Esophagus squamous epithelium (tissue), 4 donors: ENCODE measurements around the gene APOC3.

Experiments
- CTCF ChIP-seq, 6 experiments: fragments of 450-650 bp in 4 of 6; fragments of 200-600 bp in 2 of 6; sonication (generic) in 2 of 6; IDR thresholded peaks; one replicate each; pipeline ENCODE4 v1.5.1; 2016 to 2019; ENCODE audit warnings: antibody characterized with exemption in 6 of 6, mild to moderate bottlenecking in 4 of 6, moderate library complexity in 4 of 6
- POLR2A ChIP-seq, 4 donors: fragments of 450-650 bp; IDR thresholded peaks; one replicate each; pipeline ENCODE4 v1.6.1; 2017; ENCODE audit warnings: antibody characterized with exemption in 4 of 4, mild to moderate bottlenecking in 4 of 4, moderate library complexity in 3 of 4

- TF ChIP-seq CTCF (IDR thresholded peaks at IDR 0.05) (no peak), POLR2A (IDR thresholded peaks at IDR 0.05) (no peak)
Observed at GRCh38 chr11:116826751-116827431, 2.8 kb upstream of the APOC3 start.
